Lung (tissue), 12 donors: ENCODE measurements around the gene FRMD4A. TPM values are rescaled to one million over a fixed set of nuclear protein-coding genes. Genes with fewer than 3 reads are reported as not detected.

Source experiments
- ATAC-seq: fragments of 200-7000 bp; cut with Tn5 transposase; one replicate; pipeline ENCODE4 v1.9.1; 2020; ENCODE audit warnings: moderate number of reproducible peaks; ENCODE audit not compliant: insufficient read depth, low FRiP score
- DNase-seq, 3 donors: peaks; one replicate each; pipeline ENCODE4 v3.0.0-alpha.2; 2013 to 2017
- H3K27ac ChIP-seq, 2 donors: one replicate each; pipeline ENCODE4 v1.5.1; 2013; ENCODE audit warnings: mild to moderate bottlenecking in 2 of 2, moderate library complexity in 2 of 2, control low read depth in 1 of 2, inconsistent platforms in 1 of 2, low read depth in 1 of 2, low read length in 1 of 2
- H3K27me3 ChIP-seq, 3 donors: one replicate each; pipeline ENCODE4 v1.5.1; 2013; ENCODE audit warnings: low read length in 2 of 3; ENCODE audit not compliant: control insufficient read depth in 3 of 3, insufficient read depth in 3 of 3
- H3K36me3 ChIP-seq, 4 donors: one replicate each; pipeline ENCODE4 v1.5.1; 2013; ENCODE audit warnings: low read length in 4 of 4, mild to moderate bottlenecking in 1 of 4, moderate library complexity in 1 of 4; ENCODE audit not compliant: control insufficient read depth in 4 of 4, insufficient read depth in 4 of 4
- H3K4me1 ChIP-seq, 5 donors: one replicate each; pipeline ENCODE4 v1.5.1; 2013; ENCODE audit warnings: low read length in 5 of 5, mild to moderate bottlenecking in 2 of 5, moderate library complexity in 1 of 5; ENCODE audit not compliant: control insufficient read depth in 5 of 5, insufficient read depth in 5 of 5
- H3K4me3 ChIP-seq: one replicate; pipeline ENCODE4 v1.5.1; 2013; ENCODE audit warnings: mild to moderate bottlenecking, control low read depth, moderate library complexity
- H3K9ac ChIP-seq, 2 donors: one replicate each; pipeline ENCODE4 v1.5.1; 2013; ENCODE audit warnings: low read length in 2 of 2, control low read depth in 1 of 2; ENCODE audit not compliant: insufficient read depth in 1 of 2
- H3K9me3 ChIP-seq, 4 donors: one replicate each; pipeline ENCODE4 v1.5.1; 2013; ENCODE audit warnings: low read length in 3 of 4, mild to moderate bottlenecking in 1 of 4, moderate library complexity in 1 of 4; ENCODE audit not compliant: control insufficient read depth in 4 of 4, insufficient read depth in 3 of 4
- WGBS, 2 donors: extraction: QIAGEN DNeasy Blood & Tissue Kit; methylation state at CpG; one replicate each; pipeline ENCODE4 v1.1.7; 2013; 5-methylcytosine and 5-hydroxymethylcytosine counted together
- polyA plus RNA-seq, 2 donors: library from polyadenylated mRNA; stranded (reverse); fragments of 200-250 nt; gene quantifications; one replicate each; pipeline ENCODE4 v1.2.1, GENCODE V29; 2013
- total RNA-seq, 2 donors: library from RNA; depleted of rRNA in 1 of 2; stranded (reverse); fragments of >200 nt in 1 of 2; gene quantifications; one replicate each; pipeline ENCODE4 v1.2.1, GENCODE V29; 2014 to 2021
- TF ChIP-seq, protein P1 (sequence below): IDR thresholded peaks from 2 replicates; pipeline ENCODE4 v1.5.1; 2012; ENCODE audit warnings: mild to moderate bottlenecking; ENCODE audit errors: control extremely low read depth, extremely low read depth
- donor health status: control.
- donor health status: control.
- donor health status: Bipolar disorder and iron deficiency.
- donor health status: healthy.
- donor health status: DM: yes; HTN: yes; CAD: no.

FRMD4A gene
- total and polyA plus RNA-seq, 4 donors = 12.0 to 64.5 (median 29.3) TPM

DNA sequence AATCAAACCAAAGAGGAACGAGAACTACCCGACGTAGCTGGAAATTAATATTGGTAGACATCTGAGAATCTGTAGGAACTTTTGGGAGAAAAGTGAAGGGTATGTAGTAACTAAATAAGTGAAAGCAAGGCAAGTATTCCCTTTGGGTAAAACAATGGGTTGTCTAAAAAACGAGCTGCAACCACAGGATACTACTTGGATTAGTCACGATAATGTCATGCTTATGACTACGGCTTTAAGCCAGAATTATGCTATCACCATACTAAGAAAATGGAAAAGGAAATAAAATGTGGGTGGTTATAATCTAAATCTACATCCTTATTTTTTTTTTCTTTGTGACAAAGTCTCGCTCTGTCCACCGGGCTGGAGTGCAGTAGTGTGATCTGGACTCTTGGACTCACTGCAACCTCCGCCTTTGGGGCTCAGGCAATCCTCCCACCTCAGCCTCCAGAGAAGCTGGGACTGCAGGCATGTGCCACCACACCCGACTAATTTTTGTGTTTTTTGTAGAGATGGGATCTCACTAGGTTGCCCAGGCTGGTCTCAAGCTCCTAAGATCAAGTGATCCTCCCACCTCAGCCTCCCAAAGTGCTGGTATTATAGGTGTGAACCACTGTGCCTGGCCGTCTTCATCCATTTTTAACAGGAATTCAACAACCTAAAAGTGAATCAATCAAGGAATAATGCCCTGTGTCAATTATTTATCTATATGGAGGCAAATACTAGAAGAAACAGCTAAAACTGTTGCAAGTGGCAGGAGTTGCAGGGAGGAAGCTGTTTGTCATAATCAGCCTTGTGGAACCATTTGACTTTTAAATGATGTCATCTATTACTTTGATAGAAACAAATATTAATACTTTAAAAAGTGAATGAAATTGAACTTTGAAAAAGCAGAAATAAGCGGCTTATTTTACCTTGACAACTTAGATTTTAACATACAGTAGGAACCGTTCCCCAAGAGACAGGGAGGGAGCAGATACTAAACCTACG, 554.6 kb downstream of the FRMD4A start:
- WGBS, 2 donors = 88 to 91% methylated on average over 14 of the region's 14 CpGs
- H3K9ac ChIP-seq = no peak overlapping the region
- no peaks in the 10 kb centered on the region for H3K4me1 ChIP-seq
- peaks cover 0 to 8% (median 2%) of the 10 kb centered on the region in 4 donors for H3K36me3 ChIP-seq
- H3K27me3 ChIP-seq = no peaks in the 10 kb centered on the region
- no peak for DNase-seq
- TF ChIP-seq, protein P1, sequence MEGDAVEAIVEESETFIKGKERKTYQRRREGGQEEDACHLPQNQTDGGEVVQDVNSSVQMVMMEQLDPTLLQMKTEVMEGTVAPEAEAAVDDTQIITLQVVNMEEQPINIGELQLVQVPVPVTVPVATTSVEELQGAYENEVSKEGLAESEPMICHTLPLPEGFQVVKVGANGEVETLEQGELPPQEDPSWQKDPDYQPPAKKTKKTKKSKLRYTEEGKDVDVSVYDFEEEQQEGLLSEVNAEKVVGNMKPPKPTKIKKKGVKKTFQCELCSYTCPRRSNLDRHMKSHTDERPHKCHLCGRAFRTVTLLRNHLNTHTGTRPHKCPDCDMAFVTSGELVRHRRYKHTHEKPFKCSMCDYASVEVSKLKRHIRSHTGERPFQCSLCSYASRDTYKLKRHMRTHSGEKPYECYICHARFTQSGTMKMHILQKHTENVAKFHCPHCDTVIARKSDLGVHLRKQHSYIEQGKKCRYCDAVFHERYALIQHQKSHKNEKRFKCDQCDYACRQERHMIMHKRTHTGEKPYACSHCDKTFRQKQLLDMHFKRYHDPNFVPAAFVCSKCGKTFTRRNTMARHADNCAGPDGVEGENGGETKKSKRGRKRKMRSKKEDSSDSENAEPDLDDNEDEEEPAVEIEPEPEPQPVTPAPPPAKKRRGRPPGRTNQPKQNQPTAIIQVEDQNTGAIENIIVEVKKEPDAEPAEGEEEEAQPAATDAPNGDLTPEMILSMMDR = no peak
- H3K9me3 ChIP-seq = no peaks in the 10 kb centered on the region
- no peak overlapping the region for H3K4me3 ChIP-seq
- no peak overlapping the region for H3K27ac ChIP-seq
- no peak for ATAC-seq

DNA sequence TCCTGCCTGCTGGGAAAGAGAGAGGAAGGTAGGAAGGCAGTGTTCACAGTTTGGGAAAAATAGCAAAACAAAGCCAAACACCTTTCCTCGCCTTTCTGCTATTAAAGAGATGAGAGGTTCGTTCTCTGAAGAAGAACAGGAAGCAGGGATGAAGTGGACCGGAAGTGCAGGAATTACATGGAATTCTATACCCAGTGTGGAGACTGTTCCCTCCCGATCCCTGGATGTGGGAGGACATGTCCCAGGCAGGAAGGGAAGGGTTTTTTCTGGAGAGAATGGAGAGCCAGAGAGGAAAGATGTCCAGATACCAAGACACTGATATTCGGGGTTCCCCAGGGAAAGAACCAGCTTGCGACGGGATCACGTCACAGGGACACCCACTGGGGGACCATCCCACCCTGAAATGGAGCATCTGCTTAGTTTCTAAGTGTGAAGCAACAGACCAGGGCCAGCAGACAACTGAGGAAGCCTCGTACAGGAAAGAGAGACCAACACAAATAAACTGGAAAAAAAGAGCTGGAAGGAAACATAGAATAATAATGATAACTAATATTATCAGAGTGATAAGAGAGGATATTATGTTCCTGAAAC, 556.3 kb downstream of the FRMD4A start:
- Histone ChIP-seq H3K4me1 (no peaks in the 10 kb centered on the region), H3K9ac (no peak overlapping the region), H3K27ac (no peak overlapping the region), H3K4me3 (no peak overlapping the region), H3K9me3 (no peaks in the 10 kb centered on the region), H3K27me3 (no peaks in the 10 kb centered on the region), H3K36me3 (peaks cover 0 to 5% (median 2%) of the 10 kb centered on the region in 4 donors)
- WGBS, 2 donors = 64 to 79% methylated on average over 9 of the region's 9 CpGs
- TF ChIP-seq, protein P1 = no peak
- DNase-seq (no peak), ATAC-seq (no peak)

DNA sequence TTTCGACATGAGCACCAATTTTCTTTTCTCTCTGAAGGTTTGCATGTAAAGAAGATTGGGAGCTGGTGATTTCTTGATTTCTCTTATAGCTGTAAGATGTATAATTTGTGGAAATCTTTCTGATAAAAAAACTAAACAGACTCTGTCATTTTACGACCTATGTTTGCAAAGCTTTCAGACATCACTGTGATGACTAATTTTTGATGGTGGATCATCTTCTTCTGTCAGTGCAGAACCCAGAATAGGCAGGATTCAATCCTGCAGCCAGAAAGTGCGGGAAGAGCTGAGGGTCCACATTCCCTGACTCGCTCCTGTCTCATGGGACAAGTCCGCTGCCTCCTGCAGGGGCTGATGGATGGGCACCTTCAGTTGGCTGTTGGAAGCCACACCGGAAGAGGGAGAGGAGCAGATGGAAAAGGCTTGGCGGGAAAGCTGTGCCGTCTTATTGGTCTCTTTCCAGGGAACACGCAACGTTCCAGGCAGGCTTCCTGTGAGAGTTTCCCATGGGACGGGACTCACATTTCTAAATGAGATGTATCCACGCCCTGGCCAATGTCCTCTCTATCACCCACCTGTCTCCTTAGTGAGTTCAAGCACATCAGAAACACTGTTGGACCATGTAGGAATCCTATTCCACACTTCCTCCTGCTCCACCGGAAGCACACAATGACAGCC, 557.1 kb downstream of the FRMD4A start:
- no peaks in the 10 kb centered on the region for H3K27me3 ChIP-seq
- no peaks in the 10 kb centered on the region for H3K4me1 ChIP-seq
- no peak overlapping the region for H3K27ac ChIP-seq
- ATAC-seq = no peak
- no peaks in the 10 kb centered on the region for H3K9me3 ChIP-seq
- no peak for DNase-seq
- 76 to 84% methylated on average over 13 of the region's 13 CpGs for WGBS, 2 donors
- peaks cover 0 to 5% (median 2%) of the 10 kb centered on the region in 4 donors for H3K36me3 ChIP-seq
- no peak overlapping the region for H3K9ac ChIP-seq
- TF ChIP-seq, protein P1 = no peak
- no peak overlapping the region for H3K4me3 ChIP-seq
